Panc1 (cell line): ENCODE measurements around the gene CACNA1D. TPM values are rescaled to one million over a fixed set of nuclear protein-coding genes. Genes with fewer than 3 reads are reported as not detected.

Experiments used
- ATAC-seq: fragments of 200-7000 bp; cut with Tn5 transposase; 2 replicates; pipeline ENCODE4 v1.9.1; 2020; ENCODE audit warnings: mild to moderate bottlenecking, moderate library complexity
- BruUV-seq: library from RNA; stranded (reverse); fragments of 400-500 nt; replicated peaks from 2 replicates; lab custom pipeline; 2021; lab: Mats Ljungman, UMichigan
- CTCF ChIA-PET: fragments of 300-600 bp; sonication (Branson Sonifier 250); formaldehyde crosslinking; loops from one replicate; lab custom pipeline; 2022; ENCODE audit warnings: antibody characterized with exemption; lab: Charles Lee
- POLR2A ChIA-PET: fragments of 300-600 bp; sonication (Branson Sonifier 250); formaldehyde crosslinking; loops from one replicate; lab custom pipeline; 2022; ENCODE audit warnings: antibody characterized with exemption; lab: Charles Lee
- DNase-seq: peaks from one replicate; pipeline ENCODE4 v3.0.0-alpha.2; 2010; ENCODE audit warnings: low read depth, low spot score
- H3K27ac ChIP-seq: 2 replicates; pipeline ENCODE4 v1.5.1; 2011; ENCODE audit warnings: mild to moderate bottlenecking, low read length, inconsistent platforms
- H3K27me3 ChIP-seq: fragments of 200-500 bp; sonication (Bioruptor generic); 2 replicates; pipeline ENCODE4 v1.6.0; 2014; ENCODE audit warnings: low read length, inconsistent platforms; ENCODE audit not compliant: control insufficient read depth, insufficient read depth
- H3K36me3 ChIP-seq: fragments of 200-500 bp; sonication (Bioruptor generic); 2 replicates; pipeline ENCODE4 v1.5.1; 2014; ENCODE audit warnings: inconsistent platforms, mild to moderate bottlenecking, low read length, moderate library complexity; ENCODE audit not compliant: control insufficient read depth, insufficient read depth
- H3K4me1 ChIP-seq: 2 replicates; pipeline ENCODE4 v1.5.1; 2011; ENCODE audit warnings: inconsistent platforms, mild to moderate bottlenecking, low read length, moderate library complexity; ENCODE audit not compliant: control insufficient read depth, insufficient read depth
- H3K4me3 ChIP-seq, 2 experiments: 2 replicates each; pipeline ENCODE4 v1.5.1; 2011 to 2012; ENCODE audit warnings: low read depth in 2 of 2, low read length in 2 of 2, mild to moderate bottlenecking in 2 of 2, inconsistent platforms in 1 of 2, moderate library complexity in 1 of 2
- H3K9me3 ChIP-seq: fragments of 200-500 bp; sonication (Bioruptor generic); 2 replicates; pipeline ENCODE4 v1.5.1; 2014; ENCODE audit warnings: low read depth, mild to moderate bottlenecking, inconsistent platforms, low read length, moderate library complexity; ENCODE audit not compliant: control insufficient read depth, insufficient read depth
- CTCF ChIP-seq: fragments of 450-650 bp; IDR thresholded peaks from 2 replicates; pipeline ENCODE4 v1.5.1; 2017; ENCODE audit warnings: mild to moderate bottlenecking
- POLR2AphosphoS5 ChIP-seq: IDR thresholded peaks from 2 replicates; pipeline ENCODE4 v1.6.1; 2012; ENCODE audit warnings: mild to moderate bottlenecking, low read depth, low read length, moderate library complexity
- REST ChIP-seq, 2 experiments: IDR thresholded peaks; 2 replicates each; pipeline ENCODE4 v1.6.1; 2011 to 2012; ENCODE audit warnings: low read depth in 2 of 2, control low read depth in 1 of 2, low read length in 1 of 2, mild to moderate bottlenecking in 1 of 2, moderate library complexity in 1 of 2; ENCODE audit not compliant: insufficient read depth in 1 of 2
- SIN3A ChIP-seq: IDR thresholded peaks from 2 replicates; pipeline ENCODE4 v1.6.1; 2012; ENCODE audit warnings: low read depth, mild to moderate bottlenecking, low read length, moderate library complexity, borderline replicate concordance; ENCODE audit not compliant: insufficient read depth
- TCF7L2 ChIP-seq: IDR thresholded peaks from 2 replicates; pipeline ENCODE4 v1.6.1; 2011; ENCODE audit warnings: mild to moderate bottlenecking, low read depth, low read length, inconsistent platforms
- in situ Hi-C: cut with HindIII; loops from 2 replicates; pipeline ENCODE4 v1.10.0; 2016; ENCODE audit warnings: low sequenced_read_pairs, low pct_unique_long_range_greater_than_20kb
- intact Hi-C: fragments of 100-400 bp; cut with micrococcal nuclease; formaldehyde crosslinking; loops from one replicate; pipeline ENCODE4 v1.10.0; 2022; ENCODE audit not compliant: unreplicated experiment
- total RNA-seq: library from RNA; stranded (reverse); gene quantifications from one replicate; pipeline ENCODE4 v1.2.1, GENCODE V29; 2021; ENCODE audit not compliant: unreplicated experiment

Gene CACNA1D
- total RNA-seq, 1 experiment from 2014 or later: 23.0 TPM

GRCh38 chr3:53729159-53729558 is 234.7 kb downstream of the CACNA1D start:
- ChIA-PET POLR2A (interaction anchor here (0.6 kb wide), 1 partner anchor 189 kb away, joined by 4 read pairs; no protein-coding TSS in a partner anchor), CTCF (no interaction called here)
- TSS peak; percentile 74 for BruUV-seq
- H3K27me3 ChIP-seq: no peaks in the 10 kb centered on the region
- intact Hi-C loops: no loop called here
- no peaks in the 10 kb centered on the region for H3K9me3 ChIP-seq
- in situ Hi-C loops: no loop called here
- H3K27ac ChIP-seq: no peak overlapping the region
- TF ChIP-seq SIN3A: no peak
- TF ChIP-seq REST (IDR thresholded peaks at IDR 0.05; ENCODE audit: insufficient read depth in 1 of 2, low read depth in 2 of 2, low read length in 1 of 2): no peak
- no peak for TF ChIP-seq CTCF
- no peak for TF ChIP-seq TCF7L2
- TF ChIP-seq POLR2AphosphoS5: no peak
- DNase-seq (no peak), ATAC-seq (no peak)
- no peaks in the 10 kb centered on the region for H3K4me1 ChIP-seq
- no peaks in the 10 kb centered on the region for H3K36me3 ChIP-seq
- H3K4me3 ChIP-seq: no peak overlapping the region

DNA sequence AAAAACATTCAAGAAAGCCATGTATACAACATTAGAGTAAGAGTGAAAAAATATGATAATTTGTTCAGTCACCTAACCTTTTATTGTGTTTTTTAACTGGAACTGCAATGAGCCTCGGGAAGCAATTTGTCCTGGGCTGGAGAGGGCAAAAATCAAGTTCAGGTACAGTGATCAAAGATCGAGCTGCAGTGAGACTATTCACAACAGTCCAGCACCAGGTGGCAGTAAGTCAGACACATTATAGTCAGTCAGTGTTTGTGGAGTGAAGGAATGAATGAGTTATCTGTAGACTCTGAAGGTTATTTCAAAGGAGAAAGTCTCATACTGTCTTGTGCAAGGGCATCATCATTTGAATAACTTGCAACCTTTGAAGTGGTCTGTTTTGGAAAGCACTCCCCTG is 235.2 kb downstream of the CACNA1D start:
- POLR2A ChIA-PET: no interaction called here
- TF ChIP-seq REST (IDR thresholded peaks at IDR 0.05; ENCODE audit: insufficient read depth in 1 of 2, low read depth in 2 of 2, low read length in 1 of 2) (no peak), SIN3A (no peak), CTCF (no peak), POLR2AphosphoS5 (no peak), TCF7L2 (no peak)
- CTCF ChIA-PET: no interaction called here
- Histone ChIP-seq H3K4me1 (no peaks in the 10 kb centered on the region), H3K4me3 (no peak overlapping the region), H3K27me3 (no peaks in the 10 kb centered on the region), H3K36me3 (no peaks in the 10 kb centered on the region), H3K9me3 (no peaks in the 10 kb centered on the region), H3K27ac (no peak overlapping the region)
- in situ Hi-C loops: no loop called here
- no TSS peak for BruUV-seq
- DNase-seq (no peak), ATAC-seq (no peak)
- intact Hi-C loops: no loop called here
